KMS-11 (cell line): ENCODE data around the gene PRR36.

Experiments used
- H2AFZ ChIP-seq: fragments of 200-600 bp; sonication (generic); 2 replicates; pipeline ENCODE4 v1.6.1; 2016; ENCODE audit warnings: antibody characterized with exemption, mixed run types, low read depth
- H3K27ac ChIP-seq: fragments of 200-600 bp; sonication (generic); 2 replicates; pipeline ENCODE4 v1.6.1; 2016; ENCODE audit warnings: mild to moderate bottlenecking, mixed run types
- H3K27me3 ChIP-seq: fragments of 200-600 bp; sonication (generic); 2 replicates; pipeline ENCODE4 v1.6.1; 2017; ENCODE audit warnings: mild to moderate bottlenecking, low read depth, mixed run types, moderate library complexity; ENCODE audit not compliant: insufficient read depth
- H3K36me3 ChIP-seq: fragments of 200-600 bp; sonication (generic); 2 replicates; pipeline ENCODE4 v1.6.1; 2017; ENCODE audit warnings: mild to moderate bottlenecking, mixed run types; ENCODE audit not compliant: insufficient read depth
- H3K4me1 ChIP-seq: fragments of 200-600 bp; sonication (generic); 2 replicates; pipeline ENCODE4 v1.6.1; 2016; ENCODE audit warnings: mild to moderate bottlenecking, low read depth, mixed run types; ENCODE audit not compliant: poor library complexity, severe bottlenecking
- H3K4me2 ChIP-seq: fragments of 200-600 bp; sonication (generic); 2 replicates; pipeline ENCODE4 v1.7.0; 2016; ENCODE audit warnings: mild to moderate bottlenecking, mixed run types
- H3K4me3 ChIP-seq: fragments of 200-600 bp; sonication (generic); IDR thresholded peaks from 2 replicates; pipeline ENCODE4 v1.6.1; 2017; ENCODE audit warnings: low read depth, low read length, mixed read lengths; ENCODE audit not compliant: insufficient read depth
- H3K79me2 ChIP-seq: fragments of 200-600 bp; sonication (generic); 2 replicates; pipeline ENCODE4 v1.6.1; 2016; ENCODE audit warnings: low read depth, mixed run types; ENCODE audit not compliant: insufficient read depth
- H3K9ac ChIP-seq: fragments of 200-600 bp; sonication (generic); 2 replicates; pipeline ENCODE4 v1.6.1; 2016; ENCODE audit warnings: mild to moderate bottlenecking, mixed run types
- H4K20me1 ChIP-seq: fragments of 200-600 bp; sonication (generic); 2 replicates; pipeline ENCODE4 v1.6.1; 2016; ENCODE audit warnings: mild to moderate bottlenecking, mixed run types; ENCODE audit not compliant: insufficient read depth
- TF ChIP-seq, protein P1 (sequence below): fragments of 200-600 bp; sonication (generic); conservative IDR thresholded peaks from 2 replicates; pipeline ENCODE4 v1.6.1; 2017; ENCODE audit warnings: low read depth, mild to moderate bottlenecking, antibody characterized with exemption, low read length, moderate library complexity, mixed read lengths

The PRR36 gene

DNA sequence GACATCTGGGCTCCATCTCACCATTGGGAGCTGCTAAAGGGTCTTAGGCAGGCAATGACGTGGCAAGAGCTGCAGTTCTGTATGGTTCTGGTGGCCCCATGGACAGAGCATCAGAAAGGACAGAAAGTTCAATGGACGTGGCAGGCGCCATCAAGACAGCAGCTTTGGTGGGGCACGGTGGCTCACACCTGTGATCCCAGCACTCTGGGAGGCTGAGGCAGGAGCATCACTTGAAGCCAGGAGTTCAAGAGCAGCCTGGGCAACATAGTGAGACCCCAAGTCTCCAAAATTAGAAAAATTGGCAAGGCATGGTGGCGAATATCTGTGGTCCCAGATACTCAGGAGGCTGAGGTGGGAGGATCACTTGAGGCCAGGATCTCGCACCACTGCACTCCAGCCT is 34.7 kb downstream of the PRR36 start:
- TF ChIP-seq, protein P1, sequence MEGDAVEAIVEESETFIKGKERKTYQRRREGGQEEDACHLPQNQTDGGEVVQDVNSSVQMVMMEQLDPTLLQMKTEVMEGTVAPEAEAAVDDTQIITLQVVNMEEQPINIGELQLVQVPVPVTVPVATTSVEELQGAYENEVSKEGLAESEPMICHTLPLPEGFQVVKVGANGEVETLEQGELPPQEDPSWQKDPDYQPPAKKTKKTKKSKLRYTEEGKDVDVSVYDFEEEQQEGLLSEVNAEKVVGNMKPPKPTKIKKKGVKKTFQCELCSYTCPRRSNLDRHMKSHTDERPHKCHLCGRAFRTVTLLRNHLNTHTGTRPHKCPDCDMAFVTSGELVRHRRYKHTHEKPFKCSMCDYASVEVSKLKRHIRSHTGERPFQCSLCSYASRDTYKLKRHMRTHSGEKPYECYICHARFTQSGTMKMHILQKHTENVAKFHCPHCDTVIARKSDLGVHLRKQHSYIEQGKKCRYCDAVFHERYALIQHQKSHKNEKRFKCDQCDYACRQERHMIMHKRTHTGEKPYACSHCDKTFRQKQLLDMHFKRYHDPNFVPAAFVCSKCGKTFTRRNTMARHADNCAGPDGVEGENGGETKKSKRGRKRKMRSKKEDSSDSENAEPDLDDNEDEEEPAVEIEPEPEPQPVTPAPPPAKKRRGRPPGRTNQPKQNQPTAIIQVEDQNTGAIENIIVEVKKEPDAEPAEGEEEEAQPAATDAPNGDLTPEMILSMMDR: no peak
- Histone ChIP-seq H3K4me3 (no peak overlapping the region), H3K4me1 (no peaks in the 10 kb centered on the region), H3K79me2 (no peaks in the 10 kb centered on the region), H3K36me3 (no peaks in the 10 kb centered on the region), H3K27me3 (no peaks in the 10 kb centered on the region), H3K9ac (no peak overlapping the region), H4K20me1 (no peaks in the 10 kb centered on the region), H2AFZ (no peak overlapping the region), H3K4me2 (no peak overlapping the region), H3K27ac (no peak overlapping the region)

DNA sequence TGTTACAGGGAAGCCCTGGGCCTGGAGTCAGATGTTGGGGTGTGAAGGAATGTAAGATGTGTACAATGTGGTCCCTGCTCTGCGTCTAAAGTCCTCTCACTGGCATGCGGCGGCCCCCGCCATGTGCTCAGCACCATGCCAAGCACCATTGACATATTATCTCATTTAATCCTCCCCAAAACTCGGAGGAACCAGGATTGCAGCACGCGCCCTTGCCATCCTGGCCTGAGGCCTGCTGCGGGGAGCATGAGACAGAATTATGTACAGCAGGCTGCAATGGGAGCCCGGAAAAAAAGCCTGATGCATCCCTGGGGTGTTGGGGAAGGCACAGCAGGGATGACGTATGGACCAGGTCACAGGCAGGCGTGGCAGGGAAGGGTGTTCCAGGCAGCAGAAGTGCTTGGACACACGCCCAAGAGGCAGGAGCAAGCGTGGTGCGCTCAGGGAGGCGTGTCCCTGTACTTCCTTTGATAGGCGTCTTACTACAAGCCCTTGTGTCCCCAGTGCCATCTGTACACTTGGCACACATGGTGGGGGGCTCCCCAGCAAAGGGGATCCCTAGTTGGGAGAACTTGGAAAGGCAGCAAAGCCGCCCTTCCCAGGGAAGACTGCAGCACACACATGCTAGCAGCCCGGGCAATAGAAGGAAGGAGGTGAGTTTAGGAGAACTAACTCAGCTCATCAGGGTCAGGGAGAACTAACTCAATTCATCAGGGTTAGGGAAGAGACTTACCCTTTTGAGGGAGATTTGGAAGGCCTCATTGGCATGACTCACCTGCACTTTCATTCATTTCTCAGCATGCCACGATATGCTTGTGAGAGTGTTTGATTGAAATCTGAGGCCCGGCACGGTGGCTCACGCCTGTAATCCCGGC is 40.7 kb downstream of the PRR36 start:
- TF ChIP-seq, protein P1: no peak
- Histone ChIP-seq H3K79me2 (no peaks in the 10 kb centered on the region), H3K36me3 (no peaks in the 10 kb centered on the region), H2AFZ (no peak overlapping the region), H3K4me2 (no peak overlapping the region), H3K4me1 (no peaks in the 10 kb centered on the region), H3K27ac (no peak overlapping the region), H4K20me1 (no peaks in the 10 kb centered on the region), H3K9ac (no peak overlapping the region), H3K4me3 (no peak overlapping the region), H3K27me3 (no peaks in the 10 kb centered on the region)

DNA sequence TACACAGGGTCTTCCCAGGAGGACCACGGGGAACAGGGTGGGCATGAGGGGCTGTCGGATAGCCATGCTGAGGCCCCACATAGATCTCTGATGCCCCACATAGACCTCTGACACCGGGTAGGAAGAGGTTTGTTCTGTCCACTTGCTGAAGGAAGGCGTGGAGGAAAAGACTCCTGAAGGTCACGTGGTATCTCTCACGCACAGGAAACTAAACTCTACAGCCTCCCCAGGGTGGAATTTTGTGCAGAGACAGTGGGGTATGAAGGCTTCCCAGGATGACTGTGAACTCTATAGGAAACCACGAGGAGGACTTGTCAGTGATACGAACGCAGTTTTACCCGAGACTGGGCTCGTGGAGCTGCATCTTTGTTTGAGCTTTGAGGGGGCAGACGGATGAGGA is 41.4 kb downstream of the PRR36 start:
- H3K27ac ChIP-seq: no peak overlapping the region
- no peak overlapping the region for H3K9ac ChIP-seq

DNA sequence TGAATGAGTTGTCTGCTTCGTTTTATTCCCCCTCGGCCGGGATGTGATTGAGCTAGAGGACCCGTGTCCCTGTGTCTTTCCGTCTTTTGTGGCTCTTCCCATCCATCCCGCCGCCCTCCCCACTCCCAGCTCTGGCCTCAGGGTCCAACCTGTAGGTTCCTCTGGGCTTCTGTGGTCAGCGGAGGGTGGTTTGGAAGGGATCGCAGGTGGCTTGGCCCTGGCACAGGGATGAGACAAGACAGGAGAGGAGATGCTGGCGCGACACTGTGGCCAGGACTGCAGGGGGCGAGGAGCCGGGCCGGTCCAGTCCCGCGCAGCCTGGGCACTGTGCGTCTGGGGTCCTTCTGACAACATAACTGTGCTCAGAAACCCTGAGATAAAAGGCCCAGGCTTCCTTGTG is 42.2 kb downstream of the PRR36 start:
- Histone ChIP-seq H3K36me3 (no peaks in the 10 kb centered on the region), H3K4me2 (no peak overlapping the region), H3K9ac (no peak overlapping the region), H3K79me2 (no peaks in the 10 kb centered on the region), H3K27me3 (peaks cover 12% of the 10 kb centered on the region; the same call in 1 of the 2 replicates), H3K27ac (no peak overlapping the region), H4K20me1 (no peaks in the 10 kb centered on the region), H2AFZ (no peak overlapping the region), H3K4me3 (no peak overlapping the region), H3K4me1 (no peaks in the 10 kb centered on the region)
- TF ChIP-seq, protein P1: no peak

More for the DNA sequence above, 41.4 kb downstream of the PRR36 start:
- Histone ChIP-seq H3K36me3 (no peaks in the 10 kb centered on the region), H3K4me2 (no peak overlapping the region), H3K27me3 (peaks cover 5% of the 10 kb centered on the region; the same call in 1 of the 2 replicates), H3K79me2 (no peaks in the 10 kb centered on the region), H3K4me1 (no peaks in the 10 kb centered on the region), H4K20me1 (no peaks in the 10 kb centered on the region), H3K4me3 (no peak overlapping the region), H2AFZ (no peak overlapping the region)
- TF ChIP-seq, protein P1: no peak
